Cardiac fibroblast (primary cell): ENCODE measurements around the gene MAN2A1.
A peak's percentile ranks its signal among the peaks of the same experiment; 100 is the strongest.

Experiments
- DNase-seq, 2 donors: peaks; one replicate each; pipeline versions ENCODE4 v3.0.0 to v3.0.0-alpha.2; 2010; ENCODE audit warnings: low read depth in 2 of 2
- H3K4me3 ChIP-seq, 2 donors: replicated peaks in 1 of 2; 1 replicate in 1 of 2; 2 replicates in 1 of 2; pipeline ENCODE4 v1.5.1; 2011; ENCODE audit warnings: low read depth in 2 of 2, low read length in 2 of 2, mild to moderate bottlenecking in 2 of 2, moderate library complexity in 1 of 2
- CTCF ChIP-seq: IDR thresholded peaks from one replicate; pipeline ENCODE4 v1.5.1; 2011; ENCODE audit warnings: low read depth, mild to moderate bottlenecking, low read length, inconsistent platforms

Gene MAN2A1

GRCh38 chr5:109721741-109722140 is 32.0 kb downstream of the MAN2A1 start:
- DNase-seq: no peak
- no peak for TF ChIP-seq CTCF
- no peak overlapping the region for H3K4me3 ChIP-seq

DNA sequence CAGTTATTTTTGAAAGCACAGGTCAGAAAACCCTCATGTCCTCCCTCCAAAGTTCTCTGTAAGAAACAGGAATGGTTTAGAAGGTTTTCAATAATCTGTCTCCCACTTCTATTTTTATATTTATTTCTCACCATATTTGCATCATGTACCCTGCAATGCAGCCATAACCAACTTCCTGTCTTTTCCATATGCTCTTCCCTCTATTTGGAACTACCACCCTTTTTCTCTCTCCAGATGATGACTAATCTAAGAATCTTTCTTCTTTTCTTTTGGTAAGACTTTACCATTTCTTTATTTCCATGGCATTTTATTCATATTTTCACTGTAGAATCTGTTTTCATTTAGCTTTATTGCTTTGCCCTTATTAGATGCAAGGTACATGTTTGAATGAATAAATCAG is 33.9 kb downstream of the MAN2A1 start:
- peak in 1 of 2 donors; percentile 13 for DNase-seq
- TF ChIP-seq CTCF: no peak
- no peak overlapping the region for H3K4me3 ChIP-seq

DNA sequence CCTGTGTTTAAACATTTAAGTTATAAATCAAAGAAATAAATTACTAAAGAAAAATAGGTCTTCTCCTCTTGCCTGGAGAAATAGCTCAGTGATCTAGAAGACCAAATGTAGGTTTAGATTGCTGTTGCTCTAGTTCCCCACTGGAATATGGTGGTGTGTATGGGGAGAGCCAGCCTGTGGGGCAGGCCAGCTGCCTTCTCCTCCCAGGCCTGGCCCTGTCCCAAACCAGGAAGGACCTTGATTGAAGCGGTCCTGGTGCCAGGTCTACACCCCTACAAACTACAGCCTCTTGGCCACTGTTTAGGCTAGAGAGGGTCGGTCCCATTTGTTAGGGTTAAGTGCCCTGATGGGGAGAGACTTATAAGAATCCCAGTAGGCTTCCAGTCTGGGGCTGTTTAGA is 35.4 kb downstream of the MAN2A1 start:
- DNase-seq: no peak
- no peak for TF ChIP-seq CTCF
- H3K4me3 ChIP-seq: no peak overlapping the region

DNA sequence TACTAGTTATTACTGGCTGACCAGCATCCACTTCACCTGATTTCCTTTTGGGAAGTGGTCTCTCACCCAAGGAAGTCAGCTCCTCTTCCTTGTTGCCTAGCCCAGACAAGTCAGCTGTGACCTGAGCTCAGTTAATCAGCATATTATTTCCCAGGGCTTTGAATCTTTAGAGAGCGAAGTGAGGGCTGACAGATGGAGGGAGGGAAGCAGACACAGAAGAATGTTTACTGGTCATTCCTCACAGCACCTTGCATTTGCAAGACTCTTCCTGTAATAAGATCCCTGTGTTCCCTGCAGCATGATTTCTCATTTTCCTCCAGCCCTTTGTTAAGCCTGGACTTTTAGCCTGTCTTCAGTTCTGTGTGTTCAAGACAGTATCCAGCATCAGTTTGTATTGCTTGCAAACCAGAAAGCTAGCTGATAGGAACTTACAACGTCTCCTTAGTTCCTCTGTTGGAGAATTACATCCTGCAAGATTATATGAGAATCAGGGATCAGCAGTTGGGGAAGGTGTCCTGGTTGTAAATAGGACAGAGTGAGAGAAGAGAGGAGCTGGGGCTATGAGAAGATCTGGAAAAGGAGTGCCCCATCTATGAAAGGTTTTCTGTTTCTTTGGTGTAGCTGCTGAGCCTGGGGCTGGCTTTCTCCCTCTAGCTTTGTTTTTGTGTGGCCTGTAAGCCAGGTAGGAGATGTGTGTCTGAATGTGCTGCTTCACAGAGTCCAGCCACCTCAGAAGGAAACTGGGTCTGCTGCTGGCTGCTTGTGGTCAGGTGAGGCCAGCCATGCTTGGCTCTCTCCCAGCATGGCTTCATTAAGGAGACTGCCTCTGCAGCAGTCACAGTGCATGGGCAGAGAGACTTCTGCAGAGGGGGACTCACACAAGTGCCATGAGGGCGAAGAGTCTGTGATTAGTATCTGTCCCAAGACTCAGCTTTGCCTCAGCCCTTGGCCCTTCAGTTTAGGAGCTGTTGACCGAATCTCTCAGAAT is 50.3 kb downstream of the MAN2A1 start:
- DNase-seq: peak; percentile 25 to 50
- TF ChIP-seq CTCF: no peak
- H3K4me3 ChIP-seq: peak overlapping the region in 1 of 2 donors; percentile 6

DNA sequence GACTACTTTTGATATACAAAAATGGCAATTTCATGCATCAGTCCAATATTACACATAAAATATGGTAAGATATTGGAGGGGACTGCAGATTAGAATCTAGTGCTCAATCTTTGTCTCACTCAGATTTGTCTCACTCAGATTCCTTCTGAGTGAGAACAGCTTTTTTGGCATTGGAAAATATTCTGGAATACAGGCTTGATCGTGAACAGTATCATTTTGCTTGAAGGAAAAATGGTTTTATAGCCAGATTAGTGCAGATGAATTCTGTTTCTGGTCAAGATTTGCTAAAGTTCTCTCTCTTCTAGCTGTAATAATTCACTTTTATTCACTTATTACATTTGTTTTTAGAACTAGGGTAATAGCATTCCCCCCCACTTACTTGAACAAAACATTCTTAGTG is 51.2 kb downstream of the MAN2A1 start:
- no peak for DNase-seq
- no peak overlapping the region for H3K4me3 ChIP-seq
- no peak for TF ChIP-seq CTCF

DNA sequence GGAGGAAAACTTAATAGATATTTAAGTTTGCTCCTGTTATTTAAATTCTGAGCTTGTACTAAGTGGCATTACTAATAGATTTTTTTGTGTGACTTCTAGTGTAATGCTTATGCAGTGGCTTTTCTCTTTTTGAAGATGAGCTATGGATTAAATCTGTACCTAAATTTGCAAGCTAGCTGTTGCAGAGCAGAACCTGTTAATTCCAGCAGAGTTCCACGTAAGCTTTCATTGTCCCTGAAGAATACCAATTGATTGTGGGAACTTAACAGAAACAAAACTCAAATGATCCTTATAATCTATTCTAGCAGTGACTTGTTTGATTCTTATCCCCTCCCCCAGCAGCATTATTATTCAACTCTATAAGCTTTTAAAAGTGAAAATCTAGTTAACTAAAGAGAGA is 51.7 kb downstream of the MAN2A1 start:
- no peak overlapping the region for H3K4me3 ChIP-seq
- no peak for DNase-seq
- TF ChIP-seq CTCF: no peak
